ENCODE results near the gene SLC16A5.

- TF ChIP-seq CTCF (conservative IDR thresholded peaks at IDR 0.05) (no peak), EZH2 (IDR thresholded peaks at IDR 0.05; ENCODE audit: low read depth) (no peak)
Observed at GRCh38 chr17:75082683-75083082, 5.1 kb upstream of the SLC16A5 start.

All from PC-9 (cell line).